ENCODE measurements around the gene FUT1. TPM values are rescaled to one million over a fixed set of nuclear protein-coding genes. Genes with fewer than 3 reads are reported as not detected.
"Not testable (repeated sequence)": the region's sequence is repeated elsewhere in the genome, so short reads cannot be mapped to it uniquely, and the experiment has no call there.

Gene FUT1
- polyA plus RNA-seq (ENCODE audit: insufficient read length in 3 of 3), result 1 to 10 TPM; 3.0 to 3.4 (median 3.0) TPM

DNA sequence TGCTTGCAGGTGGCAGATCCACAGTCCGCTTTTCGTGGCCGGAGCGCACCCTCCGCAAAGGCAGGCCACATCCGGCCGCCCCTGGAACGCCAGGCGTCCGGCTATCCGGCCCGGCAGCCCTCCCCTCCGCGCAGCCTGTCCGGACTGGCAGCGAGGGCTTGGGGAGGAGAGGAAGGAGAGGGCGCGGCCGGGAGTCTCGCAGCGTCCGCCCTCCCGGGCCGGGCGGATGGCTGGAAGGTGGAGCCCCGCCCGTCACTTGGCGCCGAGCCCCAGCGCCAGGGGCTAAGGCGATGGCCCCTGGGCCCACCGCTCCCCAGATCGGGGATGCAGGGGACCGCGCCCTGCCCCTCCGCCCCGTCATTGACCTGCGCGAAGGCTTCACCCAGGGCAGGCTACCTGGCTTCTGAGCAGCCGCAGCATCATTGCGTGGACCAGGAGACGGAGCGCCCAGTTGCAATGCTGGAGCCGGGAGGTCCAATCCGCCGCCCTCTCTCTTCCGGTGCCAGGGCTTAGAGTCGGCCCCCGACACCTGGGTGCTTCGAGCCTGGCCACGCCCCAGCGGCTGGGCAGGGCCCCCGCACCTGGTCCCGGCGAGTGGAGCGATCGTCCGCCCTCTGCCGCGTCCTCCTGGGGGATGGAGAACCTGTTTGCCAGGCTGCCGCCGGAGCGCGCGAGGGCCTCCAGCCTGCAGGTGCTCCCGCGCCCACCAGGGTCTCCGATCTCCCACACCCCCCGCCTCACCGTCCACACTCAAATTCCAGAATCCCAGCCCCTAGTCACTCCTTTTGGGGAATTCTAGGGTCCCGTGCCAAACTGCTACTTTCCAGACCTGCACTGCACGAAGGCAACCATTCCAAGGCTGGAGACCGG is at the start of gene FUT1:
FUT1 (minus strand) TSS at position 146 of the 870 bp plus-strand sequence. CDS start 1,360 bp downstream, outside the sequence.
- DNase-seq (ENCODE audit: low read depth in 3 of 3, low spot score in 2 of 3), result no peak

DNA sequence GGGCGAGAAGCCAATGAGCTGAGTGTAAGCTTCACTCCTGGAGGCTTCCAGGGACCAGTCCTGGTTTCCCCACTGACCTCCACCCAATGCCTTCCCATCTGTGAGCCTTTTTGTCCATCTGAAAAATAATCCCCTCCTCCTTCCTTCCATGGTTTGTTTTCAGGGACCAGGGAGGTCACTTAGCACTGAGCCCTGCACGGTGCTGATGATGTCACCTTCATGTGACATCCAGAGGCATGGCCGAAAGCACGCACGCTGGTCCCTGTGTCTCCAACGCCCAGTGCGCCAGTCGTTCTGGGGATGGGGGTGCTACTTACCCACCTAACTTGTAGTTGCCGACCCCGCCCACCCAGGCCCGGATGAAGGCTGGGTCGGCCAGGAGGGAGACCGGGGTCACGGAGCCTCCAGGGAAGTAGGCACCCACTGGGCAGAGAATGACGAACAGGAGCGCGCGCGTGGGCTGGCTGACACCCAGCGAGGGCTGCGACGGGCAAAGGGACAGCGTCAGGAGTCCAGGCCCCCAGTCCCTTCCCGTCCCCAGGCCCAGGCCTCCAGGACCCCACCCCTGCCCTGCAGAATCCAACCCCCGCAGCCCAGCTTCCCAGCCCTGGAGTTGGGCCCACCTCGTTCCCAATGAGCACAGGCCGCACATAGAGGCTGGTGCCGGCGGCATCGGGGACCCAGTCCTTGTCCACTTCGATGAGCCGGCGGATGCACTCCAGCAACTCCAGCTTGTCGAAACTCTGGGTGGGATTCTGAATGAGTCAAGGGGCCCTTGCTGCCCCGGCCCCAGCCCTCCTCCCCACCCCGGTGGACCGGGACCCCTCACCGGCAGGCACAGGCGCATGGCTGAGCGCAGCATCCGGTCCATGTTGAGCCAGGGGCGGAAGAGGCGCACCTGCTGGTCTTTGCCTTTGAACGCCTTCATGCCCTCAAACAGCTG is 47.2 kb upstream of the FUT1 start:
- no peak for DNase-seq (ENCODE audit: low read depth in 3 of 3, low spot score in 2 of 3)

DNA sequence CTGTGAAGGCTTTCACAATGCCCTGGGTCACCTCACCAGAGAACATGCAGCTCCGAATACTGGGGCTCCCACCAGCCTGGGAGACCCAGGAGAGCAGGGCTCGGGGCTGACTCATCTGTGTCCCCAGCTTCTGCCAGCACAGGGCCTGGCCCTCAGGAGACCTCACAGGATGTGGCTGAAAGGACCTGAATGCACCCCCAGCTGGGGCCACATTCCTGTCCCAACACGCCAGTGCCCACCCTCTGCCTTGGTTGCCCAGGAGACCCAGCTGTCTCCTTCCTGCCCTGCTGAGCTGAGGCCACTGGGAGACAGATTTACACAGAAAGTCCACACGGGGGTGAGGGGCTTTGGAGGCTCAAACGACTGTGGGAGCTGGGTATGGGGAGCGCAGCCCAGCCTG is 46.5 kb upstream of the FUT1 start:
- DNase-seq (ENCODE audit: low read depth in 3 of 3, low spot score in 2 of 3), result no peak

DNA sequence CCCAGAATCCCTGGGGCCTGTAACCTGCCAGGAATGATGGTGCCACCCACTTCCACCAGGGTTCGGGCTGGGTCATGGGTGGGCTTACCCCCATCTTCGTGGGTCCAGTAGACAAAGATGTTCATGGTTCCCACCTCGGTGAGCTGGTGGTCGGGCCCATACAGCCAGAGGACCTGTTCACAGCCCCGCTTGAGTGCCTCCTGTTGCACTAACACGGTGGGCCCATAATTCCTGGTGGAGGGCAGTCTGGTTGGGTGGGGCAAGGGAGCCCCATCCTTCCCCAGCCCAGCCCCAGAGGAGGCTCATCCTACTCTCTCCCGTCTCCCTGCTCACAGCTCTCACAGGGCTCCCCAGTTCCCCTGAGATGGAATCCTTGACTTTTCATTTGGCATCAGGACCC is 44.7 kb upstream of the FUT1 start:
- DNase-seq (ENCODE audit: low read depth in 3 of 3, low spot score in 2 of 3), result no peak

DNA sequence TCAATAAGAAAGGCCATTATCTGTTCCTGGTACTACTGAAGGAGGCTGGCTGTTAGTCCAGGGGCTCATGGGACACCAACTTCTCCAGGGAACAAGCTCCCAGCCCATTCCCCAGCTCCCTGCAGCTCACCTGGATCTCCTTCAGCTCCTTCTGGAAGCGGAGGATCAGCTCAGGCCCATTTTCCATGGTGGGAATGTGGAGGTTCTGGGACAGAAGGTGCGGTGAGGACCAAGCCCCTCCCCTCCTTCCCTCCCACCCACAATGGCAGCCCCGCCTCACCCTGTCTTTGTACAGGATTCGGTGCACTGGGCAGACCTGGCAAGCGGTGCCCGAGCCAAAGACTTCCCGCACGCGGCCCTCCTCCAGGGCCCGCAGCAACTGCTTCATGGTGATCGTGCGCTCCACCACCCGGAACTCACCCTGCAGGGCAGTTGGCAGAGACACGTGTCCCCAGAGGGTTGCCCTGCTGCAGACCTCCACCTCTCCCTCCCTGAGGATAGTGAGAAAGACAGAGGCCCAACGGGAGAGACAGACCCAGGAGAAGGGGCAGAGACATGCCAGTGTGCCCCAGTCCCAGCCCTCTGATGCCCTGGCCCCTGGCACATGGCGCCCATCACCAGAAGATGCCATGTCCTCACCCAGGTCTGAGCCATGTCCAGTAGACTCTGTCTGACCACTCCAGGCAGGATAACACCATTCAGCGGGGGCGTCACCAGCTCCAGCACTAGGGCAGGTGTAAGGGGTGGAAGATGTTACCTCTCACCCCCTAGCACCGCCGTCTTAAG is 44.0 kb upstream of the FUT1 start:
- DNase-seq (ENCODE audit: low read depth in 3 of 3, low spot score in 2 of 3), result no peak

DNA sequence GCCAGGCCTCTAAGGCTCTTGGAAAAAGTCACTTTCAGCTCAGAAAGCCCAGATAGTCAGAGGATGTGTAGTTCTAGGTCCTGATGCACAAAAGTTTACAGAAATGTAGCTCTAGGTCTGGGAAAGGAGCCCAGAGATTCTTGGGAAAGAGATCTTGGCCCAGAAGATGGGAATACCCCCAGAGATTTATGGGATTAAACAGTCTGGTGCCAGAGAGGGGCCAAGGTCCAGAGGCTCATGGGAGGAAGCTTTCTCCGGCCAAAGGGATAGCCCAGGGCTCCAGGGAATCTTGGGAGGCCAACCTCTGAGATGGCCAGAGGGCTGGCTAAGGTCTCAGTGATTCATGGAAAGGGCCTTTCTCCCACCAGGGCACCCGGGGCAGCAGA is 43.2 kb upstream of the FUT1 start:
- DNase-seq (ENCODE audit: low read depth in 3 of 3, low spot score in 2 of 3), result no peak

DNA sequence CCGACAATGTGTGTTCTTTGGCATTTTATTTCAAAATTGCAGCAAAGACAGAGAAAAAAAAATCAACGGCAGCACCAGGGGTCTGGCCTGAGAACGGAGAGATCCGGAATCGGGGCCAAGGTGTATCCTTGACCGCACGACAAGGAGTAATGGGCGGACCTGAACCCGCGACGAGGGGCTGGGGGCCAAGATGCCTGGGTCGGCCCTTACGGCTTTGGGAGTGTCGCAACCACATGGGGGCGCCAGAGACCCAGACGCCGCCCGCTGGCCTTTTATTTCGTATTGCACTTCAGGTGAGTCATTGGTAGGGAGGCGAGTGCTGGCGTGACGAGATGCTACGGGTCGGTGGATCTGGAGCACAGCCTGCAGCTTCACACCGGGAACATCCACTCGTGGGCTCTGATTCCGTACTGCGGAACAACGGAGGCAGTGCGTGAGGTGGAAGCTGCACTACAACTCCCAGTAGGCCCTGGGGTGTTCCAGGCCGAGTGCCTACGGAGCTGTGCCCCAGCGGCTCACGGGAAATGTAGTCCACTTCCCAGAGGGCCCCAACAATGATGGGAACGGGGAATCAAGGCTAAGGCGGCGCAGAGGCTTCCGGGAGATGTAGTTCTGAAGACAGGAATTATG is 42.7 kb upstream of the FUT1 start:
- peak; percentile 86 to 91 (median 90) for DNase-seq (ENCODE audit: low read depth in 3 of 3, low spot score in 2 of 3)

DNA sequence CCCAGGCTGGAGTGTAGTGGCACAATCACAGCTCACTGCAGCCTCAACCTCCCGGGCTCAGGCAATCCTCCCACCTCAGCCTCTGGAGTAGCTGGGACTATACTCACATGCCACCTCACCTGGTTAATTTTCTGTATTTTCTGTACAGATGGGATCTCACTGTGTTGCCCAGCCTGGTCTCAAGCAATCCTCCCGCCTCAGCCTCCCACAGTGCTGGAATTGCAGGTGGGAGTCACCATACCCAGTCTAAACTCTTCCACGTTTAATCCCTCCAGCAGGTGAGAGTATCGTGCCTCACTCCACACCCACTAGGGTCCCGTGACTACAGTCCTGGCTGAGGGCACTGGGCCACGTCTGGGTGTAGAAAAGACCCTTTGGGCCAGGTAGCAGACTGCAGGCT is 41.9 kb upstream of the FUT1 start:
- DNase-seq (ENCODE audit: low read depth in 3 of 3, low spot score in 2 of 3), result no peak

DNA sequence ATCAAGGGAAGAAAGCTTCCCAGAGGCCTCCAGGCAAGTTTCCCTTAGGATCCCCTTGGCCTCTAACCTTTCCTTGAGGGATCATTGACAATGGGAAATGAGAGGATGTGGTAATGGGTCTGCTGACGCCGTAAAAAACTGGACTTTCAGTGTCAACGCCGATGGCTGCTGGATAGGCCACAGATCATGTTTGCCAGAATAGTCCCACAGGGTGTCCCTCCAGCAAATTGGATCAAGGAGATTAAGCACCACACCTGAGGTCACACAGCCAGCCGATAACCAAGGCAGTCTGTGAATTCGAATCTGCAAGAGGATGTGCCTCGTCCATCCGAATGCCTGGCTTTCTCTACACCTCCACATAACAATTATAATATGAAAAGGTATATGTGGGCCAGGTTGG is 40.8 kb upstream of the FUT1 start:
- no peak for DNase-seq (ENCODE audit: low read depth in 3 of 3, low spot score in 2 of 3)

DNA sequence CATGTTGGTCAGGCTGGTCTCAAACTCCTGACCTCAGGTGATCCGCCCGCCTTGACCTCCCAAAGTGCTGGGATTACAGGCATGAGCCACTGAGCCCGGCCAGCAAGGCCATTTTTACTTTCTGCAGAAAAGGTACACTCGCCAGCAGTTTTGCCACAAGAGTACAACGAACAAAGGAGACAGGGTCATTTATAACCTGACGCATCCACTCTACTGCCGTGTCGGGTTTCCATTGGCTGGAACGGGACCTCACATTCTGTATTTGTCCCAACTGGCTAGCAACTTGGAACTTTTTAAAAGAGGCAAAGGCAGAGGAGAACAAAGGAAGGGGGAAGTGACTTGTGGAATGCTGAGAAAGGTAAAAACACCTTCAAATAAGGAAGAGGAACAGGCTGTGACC is 34.9 kb upstream of the FUT1 start:
- not testable (repeated sequence) for DNase-seq (ENCODE audit: low read depth in 3 of 3, low spot score in 2 of 3)

DNA sequence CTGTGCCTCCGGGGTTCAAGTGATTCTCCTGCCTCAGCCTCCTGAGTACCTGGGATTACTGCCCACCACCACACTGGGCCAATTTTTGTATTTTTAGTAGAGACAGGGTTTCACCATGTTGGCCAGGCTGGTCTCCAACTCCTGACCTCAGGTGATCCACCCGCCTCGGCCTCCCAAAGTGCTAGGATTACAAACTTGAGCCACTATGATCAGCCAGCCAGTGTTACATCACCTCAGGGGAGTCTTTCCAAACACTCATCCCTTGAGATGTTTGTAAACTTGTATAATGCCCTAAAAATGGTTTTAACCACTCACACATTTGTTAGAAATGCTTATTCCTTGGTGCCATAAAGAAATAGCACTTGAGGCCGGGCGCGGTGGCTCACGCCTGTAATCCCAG is 34.0 kb upstream of the FUT1 start:
- DNase-seq (ENCODE audit: low read depth in 3 of 3, low spot score in 2 of 3), result not testable (repeated sequence)

DNA sequence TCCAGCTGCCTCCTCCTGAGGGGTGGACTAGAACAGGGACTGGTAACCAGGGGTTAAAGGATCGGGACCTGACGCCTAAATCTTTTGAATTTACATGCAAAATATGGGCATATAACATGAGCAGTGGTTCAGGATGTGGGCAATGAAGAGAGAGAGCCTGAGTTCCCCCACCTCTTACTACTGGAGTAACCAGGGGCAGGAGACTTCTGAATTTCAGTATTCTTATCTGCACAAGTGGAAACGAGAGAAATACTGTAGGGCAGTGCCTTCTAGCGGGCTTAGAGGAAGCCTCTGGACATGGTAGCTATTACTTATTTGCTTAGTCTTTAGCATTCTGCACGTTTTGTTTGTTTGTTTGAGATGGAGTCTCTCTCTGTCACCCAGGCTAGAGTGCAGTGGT is 32.1 kb upstream of the FUT1 start:
- DNase-seq (ENCODE audit: low read depth in 3 of 3, low spot score in 2 of 3), result no peak

DNA sequence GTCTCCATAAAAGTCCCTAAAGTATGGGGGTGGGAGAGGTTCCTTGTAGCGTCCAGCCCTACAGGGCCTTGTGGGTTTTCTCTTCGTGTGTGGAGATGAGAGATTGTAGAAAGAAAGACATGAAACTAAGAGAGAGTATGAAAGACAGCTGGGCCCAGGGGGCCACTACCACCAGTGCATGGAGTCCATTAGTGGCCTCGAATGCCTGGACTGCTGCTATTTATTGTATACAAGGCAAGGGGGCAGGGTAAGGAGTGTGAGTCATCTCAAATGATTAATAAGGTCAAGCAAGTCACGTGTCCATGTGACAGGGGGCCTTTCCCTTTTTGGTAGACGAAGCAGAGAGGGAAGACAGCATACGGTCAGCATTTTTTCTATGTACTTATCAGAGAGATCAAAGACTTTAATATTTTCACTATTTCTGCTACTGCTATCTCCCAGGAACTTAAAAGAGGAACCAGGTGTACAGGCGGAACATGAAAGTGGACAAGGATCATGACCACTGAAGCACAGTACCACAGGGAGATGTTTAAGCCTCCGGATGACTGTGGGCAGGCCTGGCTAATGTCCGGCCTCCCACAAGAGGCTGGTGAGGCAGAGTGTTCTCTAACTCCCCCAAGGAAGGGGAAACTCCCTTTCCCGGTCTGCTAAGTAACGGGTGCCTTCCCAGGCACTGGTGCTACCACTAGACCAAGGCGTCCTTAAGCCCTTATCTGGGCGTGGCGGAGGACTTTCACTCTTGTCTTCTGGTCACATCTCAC is 28.4 kb upstream of the FUT1 start:
- no peak for DNase-seq (ENCODE audit: low read depth in 3 of 3, low spot score in 2 of 3)

DNA sequence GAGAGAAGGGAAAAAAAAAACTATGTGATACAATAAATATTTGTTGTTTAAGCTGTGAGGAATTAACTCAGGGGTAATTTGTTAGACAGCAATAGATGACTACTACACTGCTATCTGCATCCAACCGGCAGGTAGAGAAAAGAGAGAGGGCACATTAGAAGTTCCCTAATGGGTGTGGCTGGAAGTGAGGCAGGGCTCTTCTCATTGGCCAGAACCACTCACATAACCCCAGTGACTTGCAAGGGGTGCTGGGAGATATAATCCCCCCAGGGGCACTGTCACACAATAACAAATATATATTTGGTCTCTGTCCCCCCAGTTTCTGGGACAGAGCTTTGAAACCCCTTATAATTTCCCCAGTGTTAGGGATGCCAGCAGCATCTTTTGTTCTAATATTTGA is 27.2 kb upstream of the FUT1 start:
- DNase-seq (ENCODE audit: low read depth in 3 of 3, low spot score in 2 of 3), result no peak

DNA sequence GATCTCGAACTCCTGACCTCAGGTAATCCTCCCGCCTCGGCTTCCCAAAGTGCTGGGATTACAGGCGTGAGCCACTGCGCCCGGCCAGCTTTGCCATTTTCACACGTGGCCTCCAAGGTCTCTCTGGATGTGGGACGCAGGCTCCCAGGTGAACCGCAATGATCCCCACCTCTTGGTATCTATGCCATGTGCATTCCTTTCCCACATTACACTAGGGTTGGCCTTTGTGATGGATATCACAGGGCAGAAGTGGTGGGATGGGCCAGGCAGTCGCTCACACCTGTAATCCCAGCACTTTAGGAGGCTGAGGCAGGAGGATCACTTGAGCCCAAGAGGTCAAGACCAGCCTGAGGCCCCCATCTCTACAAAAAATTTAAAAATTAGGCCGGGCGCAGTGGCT is 25.3 kb upstream of the FUT1 start:
- no peak for DNase-seq (ENCODE audit: low read depth in 3 of 3, low spot score in 2 of 3)

DNA sequence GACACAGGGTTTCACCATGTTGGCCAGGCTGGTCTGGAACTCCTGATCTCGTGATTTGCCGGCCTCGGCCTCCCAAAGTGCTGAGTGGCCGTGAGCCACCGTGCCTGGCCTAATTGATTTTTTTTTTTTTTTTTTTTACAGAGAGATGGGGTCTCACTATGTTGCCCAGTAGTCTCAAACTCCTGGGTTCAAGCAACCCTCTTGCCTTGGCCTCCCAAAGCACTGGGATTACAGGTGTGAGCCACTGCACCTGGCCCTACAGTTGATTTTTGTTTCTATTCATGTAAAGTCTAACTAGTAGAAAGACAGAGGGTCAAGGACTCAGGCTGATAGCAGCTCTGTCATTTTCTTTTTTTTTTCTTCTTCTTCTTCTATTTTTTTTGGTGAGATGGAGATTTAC is 24.7 kb upstream of the FUT1 start:
- no peak for DNase-seq (ENCODE audit: low read depth in 3 of 3, low spot score in 2 of 3)

DNA sequence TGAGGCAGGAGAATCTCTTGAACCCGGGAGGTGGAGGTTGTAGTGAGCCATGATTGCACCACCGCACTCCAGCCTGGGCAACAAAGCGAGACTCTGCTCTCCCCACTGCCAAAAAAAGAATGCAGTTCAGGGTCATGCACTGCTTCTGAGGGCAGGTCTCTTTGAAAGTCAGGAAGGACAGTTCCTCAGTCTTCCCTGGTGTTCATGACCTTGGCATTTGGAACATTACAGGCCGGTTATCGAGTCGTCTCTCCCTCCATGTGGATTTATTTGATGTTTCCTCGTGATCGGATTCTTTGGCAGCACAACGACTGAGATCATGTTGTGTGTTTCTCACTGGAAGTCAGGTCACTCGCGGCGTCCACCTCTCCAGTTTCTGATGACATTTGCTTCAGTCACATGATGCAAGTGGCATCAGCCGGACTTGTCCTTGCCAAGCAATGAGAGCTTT is 20.1 kb upstream of the FUT1 start:
- DNase-seq (ENCODE audit: low read depth in 3 of 3, low spot score in 2 of 3), result no peak

DNA sequence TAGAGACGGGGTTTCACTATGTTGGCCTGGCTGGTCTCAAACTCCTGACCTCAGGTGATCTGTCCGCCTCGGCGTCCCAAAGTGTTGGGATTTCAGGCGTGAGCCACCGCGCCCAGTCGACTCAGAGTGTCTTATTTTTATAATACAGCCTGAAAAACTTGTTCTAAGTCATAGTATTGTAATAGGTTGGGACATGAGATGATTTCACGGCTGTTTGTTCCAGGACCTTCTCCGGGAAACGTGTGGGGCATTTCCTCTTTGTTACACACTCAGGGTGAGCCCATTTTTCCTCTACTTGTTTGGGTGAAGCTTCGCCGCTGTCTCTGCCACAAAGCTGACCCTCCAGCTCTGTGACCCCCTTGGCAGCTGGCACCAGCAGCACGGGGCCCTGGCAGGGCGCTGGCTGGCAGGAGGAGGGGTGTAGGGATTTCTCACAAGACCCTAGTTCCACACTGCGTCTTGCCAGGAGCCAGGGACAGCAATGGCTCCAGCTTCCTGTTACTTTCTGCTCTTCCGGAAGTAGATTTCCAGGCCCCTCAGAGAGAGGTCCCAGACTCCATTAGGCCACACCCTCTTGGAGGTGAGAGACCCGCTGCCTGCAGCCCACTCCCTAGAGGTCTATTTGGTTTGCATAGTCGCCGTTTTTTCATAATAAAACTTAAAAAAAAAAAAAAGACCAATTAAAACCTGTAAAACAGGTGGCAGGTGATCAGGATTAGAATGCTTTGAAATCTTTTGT is 18.5 kb upstream of the FUT1 start:
- DNase-seq (ENCODE audit: low read depth in 3 of 3, low spot score in 2 of 3), result no peak

DNA sequence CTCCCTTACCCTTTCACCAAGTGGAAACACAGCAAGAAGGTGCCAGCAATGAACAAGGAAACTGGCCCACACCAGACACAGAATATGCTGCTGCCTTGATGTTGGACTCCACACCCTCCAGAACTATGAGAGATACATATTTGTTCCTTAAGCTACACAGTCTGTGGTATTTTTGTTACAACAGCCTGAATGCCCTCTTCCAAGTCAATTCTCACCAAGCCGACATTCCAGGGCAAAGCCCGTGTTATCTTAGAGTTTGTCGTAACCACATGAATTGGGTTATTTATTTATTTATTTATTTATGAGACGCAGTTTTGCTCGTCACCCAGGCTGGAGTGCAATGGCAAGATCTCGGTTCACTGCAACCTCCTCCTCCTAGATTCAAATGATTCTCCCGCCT is 17.8 kb upstream of the FUT1 start:
- DNase-seq (ENCODE audit: low read depth in 3 of 3, low spot score in 2 of 3), result no peak
